ENCODE measurements around the gene ECI1. TPM values are rescaled to one million over a fixed set of nuclear protein-coding genes. Genes with fewer than 3 reads are reported as not detected.

ECI1 gene
- total RNA-seq, 2 experiments from 2014 or later, result 39.7 to 48.3 TPM

DNA sequence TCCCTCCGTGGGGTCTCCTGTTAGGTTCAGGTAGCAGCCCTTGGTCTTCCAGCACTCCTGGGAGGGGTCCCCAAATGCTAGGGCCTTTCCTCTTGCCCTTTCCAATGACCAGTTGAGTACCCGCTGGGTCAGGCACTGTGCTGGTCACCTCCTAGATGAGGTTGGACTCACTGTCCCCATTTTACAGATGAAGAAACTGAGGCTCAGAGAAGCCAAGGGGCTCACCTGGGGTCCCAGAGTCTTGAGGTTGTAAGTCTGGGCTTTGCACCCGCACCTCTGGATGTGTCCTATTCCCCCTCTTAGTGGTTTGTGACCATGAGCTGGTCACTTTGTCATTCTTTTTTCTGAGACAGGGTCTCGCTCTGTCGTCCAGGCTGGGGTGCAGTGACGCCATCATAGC is 53.6 kb downstream of the ECI1 start:
- no peak for DNase-seq
- Mint-ChIP-seq H3K4me1 (ENCODE audit: low read depth) (peaks cover 4% of the 10 kb centered on the region), H3K27me3 (ENCODE audit: low read depth) (peaks cover 26% of the 10 kb centered on the region), H3K9me3 (no peaks in the 10 kb centered on the region), H3K4me3 (peak overlapping the region; percentile 27), H3K27ac (no peak overlapping the region), H3K36me3 (ENCODE audit: low read depth) (no peaks in the 10 kb centered on the region)
- CTCF ChIA-PET, result no interaction called here
- intact Hi-C loops (cut with micrococcal nuclease), result no loop called here

DNA sequence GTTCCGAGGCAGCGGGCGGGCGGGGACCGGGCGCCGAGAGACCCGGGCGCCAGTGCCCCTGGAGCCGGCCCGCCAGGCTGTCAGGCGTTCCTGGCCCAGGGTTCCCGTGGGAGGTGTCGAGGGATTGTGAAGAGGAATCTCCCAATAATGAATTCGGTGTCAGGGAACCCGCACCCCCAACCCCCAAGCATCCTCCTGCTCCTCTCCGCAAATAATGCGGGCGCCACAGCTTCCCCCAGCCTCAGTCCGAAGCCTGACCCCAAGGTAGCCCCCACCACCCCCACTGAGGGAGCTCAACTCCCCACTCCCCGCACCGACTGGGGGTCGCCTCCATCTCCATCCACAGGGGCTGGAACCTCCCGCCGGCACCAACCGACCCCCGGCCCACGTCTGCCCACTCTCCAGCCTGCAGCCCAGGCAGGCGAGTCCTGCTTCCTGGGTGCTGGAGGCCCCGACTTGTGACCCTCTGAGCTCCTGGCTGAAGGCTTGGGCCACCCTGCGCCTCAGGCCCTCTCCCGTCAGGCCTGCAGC is 54.3 kb downstream of the ECI1 start:
- Mint-ChIP-seq H3K9me3 (no peaks in the 10 kb centered on the region), H3K36me3 (ENCODE audit: low read depth) (no peaks in the 10 kb centered on the region), H3K4me3 (peak overlapping the region; percentile 50), H3K27me3 (ENCODE audit: low read depth) (peaks cover 26% of the 10 kb centered on the region), H3K27ac (no peak overlapping the region), H3K4me1 (ENCODE audit: low read depth) (peaks cover 4% of the 10 kb centered on the region)
- CTCF ChIA-PET, result no interaction called here
- DNase-seq, result no peak
- intact Hi-C loops (cut with micrococcal nuclease), result no loop called here

DNA sequence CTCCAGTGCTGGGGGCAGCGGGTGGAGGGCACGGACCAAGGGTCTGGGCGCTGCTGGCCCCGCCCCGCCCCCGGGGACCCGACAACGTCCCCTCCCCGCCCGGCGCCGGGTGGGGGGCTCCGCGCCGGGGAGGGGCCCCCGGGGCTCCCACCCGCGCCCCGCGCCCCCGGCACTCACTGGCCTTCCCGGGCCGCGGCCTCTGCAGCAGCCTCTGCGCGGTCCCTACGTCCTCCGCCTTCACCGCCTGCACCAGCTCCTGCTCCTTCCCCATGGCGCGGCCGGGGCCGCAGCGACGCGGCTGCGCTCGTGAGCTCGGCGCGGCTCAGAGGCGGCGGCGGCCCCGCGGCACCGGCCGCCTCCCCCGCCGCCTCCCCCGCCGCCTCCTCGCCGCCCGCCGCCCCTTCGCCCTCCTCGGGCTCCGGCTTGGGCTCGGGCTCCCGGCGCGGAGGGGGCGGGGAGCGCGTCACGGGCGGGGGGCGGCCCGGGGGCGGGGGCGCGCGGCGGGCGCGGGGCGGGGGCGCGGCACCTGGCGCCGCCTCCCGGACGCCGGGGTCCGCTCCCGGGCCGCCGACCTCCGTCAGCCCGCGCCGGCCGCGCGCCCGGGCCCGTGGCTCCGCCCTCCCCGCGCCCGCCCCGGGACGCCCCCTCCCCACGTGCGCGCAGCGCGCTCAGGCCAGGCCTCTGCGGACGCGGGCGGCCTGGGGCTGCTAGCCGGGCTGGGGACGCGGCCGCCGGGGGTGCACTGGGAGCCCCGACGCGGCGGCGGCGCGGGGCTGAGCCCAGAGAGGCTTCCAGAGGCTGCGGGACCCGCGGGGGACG is 55.0 kb downstream of the ECI1 start, which contains the start of gene CASKIN1:
Gene CASKIN1 (minus strand): TSS at position 444 of the 819 bp plus-strand sequence. CDS start 173 bp downstream, at position 271.
- H3K4me1 Mint-ChIP-seq (ENCODE audit: low read depth), result peaks cover 4% of the 10 kb centered on the region
- DNase-seq, result no peak
- peak within 1 kb of the TSS; percentile 50 for H3K4me3 Mint-ChIP-seq
- H3K27me3 Mint-ChIP-seq (ENCODE audit: low read depth), result peaks cover 26% of the 10 kb centered on the region
- CTCF ChIA-PET, result no interaction called here
- no peaks in the 10 kb centered on the region for H3K36me3 Mint-ChIP-seq (ENCODE audit: low read depth)
- H3K9me3 Mint-ChIP-seq, result no peaks in the 10 kb centered on the region
- H3K27ac Mint-ChIP-seq, result no peak within 1 kb of the TSS
- intact Hi-C loops (cut with micrococcal nuclease), result no loop called here

DNA sequence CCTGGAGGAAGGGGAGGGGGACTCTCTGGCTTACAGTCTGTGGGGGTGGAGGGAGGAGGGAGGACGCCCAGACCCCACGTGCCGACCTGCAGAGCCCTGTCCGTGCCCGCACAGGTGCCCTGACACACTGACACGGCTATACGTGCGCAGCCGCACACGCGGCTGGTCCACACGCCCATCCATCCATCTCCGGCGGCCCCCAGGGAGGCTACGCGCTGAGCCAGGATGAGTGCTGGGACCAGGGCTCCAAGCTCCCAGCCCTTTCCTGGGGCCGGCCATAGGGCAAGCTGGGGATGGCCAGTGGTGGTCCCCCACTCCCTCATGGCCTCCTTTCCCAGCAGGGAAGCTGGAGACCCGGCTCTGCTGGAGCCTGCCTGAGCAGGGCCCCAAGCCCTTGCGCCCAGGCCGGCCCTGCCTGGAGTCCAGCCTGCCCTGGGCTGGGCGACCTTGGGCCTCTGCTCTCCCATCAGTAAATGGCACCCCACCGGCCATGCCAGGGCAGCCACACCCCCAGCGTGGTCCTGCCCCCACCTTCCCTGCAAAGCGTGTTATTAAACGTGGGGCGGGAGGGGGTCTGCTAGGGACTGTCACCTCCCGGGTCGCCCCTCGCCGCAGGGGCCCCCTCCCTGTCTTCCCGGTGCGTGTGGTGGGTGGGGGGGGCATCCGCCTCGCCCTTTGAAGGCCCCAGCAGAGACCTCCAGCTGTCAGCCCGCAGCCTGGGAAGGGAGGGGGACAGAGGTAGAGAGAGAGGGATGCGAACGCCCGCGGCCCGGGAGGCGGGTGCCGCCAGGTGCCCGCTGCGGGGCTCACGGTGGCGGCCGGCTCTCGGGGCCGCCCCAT is 55.8 kb downstream of the ECI1 start:
- intact Hi-C loops (cut with micrococcal nuclease), result loop anchor here (1.0 to 2.0 kb wide), 3 partner anchors 56 to 306 kb away; partner anchors contain the start of gene ECI1
- peak overlapping the region; percentile 21 for H3K4me3 Mint-ChIP-seq

DNA sequence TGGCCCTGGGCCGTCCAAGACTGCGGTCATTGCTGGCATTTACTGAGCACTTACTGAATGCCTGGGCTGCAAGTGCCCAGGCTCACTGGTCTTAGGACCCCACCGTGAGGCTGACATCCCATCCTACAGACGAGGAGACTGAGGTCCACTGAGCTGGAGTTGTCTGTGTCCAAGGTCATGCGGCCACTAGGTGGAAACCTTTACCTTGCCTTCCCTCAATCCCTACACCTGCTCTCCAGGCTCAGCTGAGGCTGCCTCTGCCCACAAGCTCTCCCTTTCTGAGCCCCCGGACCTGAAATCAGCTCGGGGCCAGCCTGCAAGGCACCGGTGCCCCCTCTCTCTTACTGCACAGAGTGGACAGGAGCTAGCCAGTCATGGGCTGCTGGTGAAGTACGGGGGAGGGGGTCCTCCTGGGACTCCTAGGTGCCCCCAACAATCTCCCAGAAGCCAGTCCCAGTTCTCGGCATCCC is 56.5 kb downstream of the ECI1 start:
- intact Hi-C loops (cut with micrococcal nuclease), result loop anchor here (1.0 to 2.0 kb wide), 3 partner anchors 56 to 306 kb away; partner anchors contain the start of gene ECI1
- H3K27ac Mint-ChIP-seq, result no peak overlapping the region
- H3K27me3 Mint-ChIP-seq (ENCODE audit: low read depth), result peaks cover 26% of the 10 kb centered on the region
- H3K36me3 Mint-ChIP-seq (ENCODE audit: low read depth), result no peaks in the 10 kb centered on the region
- no peak overlapping the region for H3K4me3 Mint-ChIP-seq
- H3K9me3 Mint-ChIP-seq, result no peaks in the 10 kb centered on the region
- DNase-seq, result peak; percentile 71
- peaks cover 4% of the 10 kb centered on the region for H3K4me1 Mint-ChIP-seq (ENCODE audit: low read depth)
- CTCF ChIA-PET, result interaction anchor here (0.6 to 2.0 kb wide), 15 partner anchors 9 to 581 kb away, joined by 3 to 10 read pairs (median 4); partner anchors contain the start of genes ECI1, MLST8 and PGP

More for the DNA sequence above, 55.8 kb downstream of the ECI1 start:
- H3K27me3 Mint-ChIP-seq (ENCODE audit: low read depth), result peaks cover 26% of the 10 kb centered on the region
- H3K9me3 Mint-ChIP-seq, result no peaks in the 10 kb centered on the region
- CTCF ChIA-PET, result interaction anchor here (0.6 to 2.0 kb wide), 11 partner anchors 8 to 581 kb away, joined by 3 to 10 read pairs (median 4); partner anchors contain the start of genes ECI1, MLST8 and PGP
- H3K4me1 Mint-ChIP-seq (ENCODE audit: low read depth), result peaks cover 4% of the 10 kb centered on the region
- DNase-seq, result no peak
- H3K27ac Mint-ChIP-seq, result no peak overlapping the region
- H3K36me3 Mint-ChIP-seq (ENCODE audit: low read depth), result no peaks in the 10 kb centered on the region

DNA sequence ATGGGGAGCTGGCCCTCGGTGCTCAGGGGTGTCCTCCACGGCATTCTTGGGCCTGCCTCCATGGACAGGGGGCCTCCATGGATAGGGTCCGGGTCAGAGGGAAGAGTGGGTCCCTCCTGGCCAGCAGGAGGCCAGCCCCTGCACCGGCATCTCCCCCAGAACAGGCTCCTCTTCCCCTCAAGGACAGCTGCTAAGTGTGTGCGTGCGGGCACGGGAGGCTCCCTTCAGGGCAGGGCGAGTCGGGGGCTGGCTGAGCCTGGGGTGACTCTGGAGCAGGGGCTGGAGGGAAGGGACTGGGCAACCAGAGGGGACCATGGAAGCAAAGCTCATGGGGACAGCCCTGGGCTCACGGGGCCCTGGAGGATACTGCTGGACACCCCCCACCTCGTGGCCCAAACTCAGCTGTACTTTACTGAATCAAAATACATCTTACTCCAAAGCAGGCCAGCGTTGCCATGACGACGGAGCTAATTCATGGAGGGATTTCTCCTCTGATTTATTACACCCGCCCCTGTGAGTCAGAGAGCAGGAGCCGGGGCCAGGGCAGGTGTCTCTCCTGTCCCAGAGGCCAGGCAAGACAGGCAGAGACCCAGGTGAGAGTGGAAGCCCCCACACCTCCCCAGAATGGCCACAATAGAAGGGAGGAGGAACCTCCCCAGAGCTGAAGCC is 57.1 kb downstream of the ECI1 start:
- DNase-seq, result no peak
- Mint-ChIP-seq H3K4me3 (no peak overlapping the region), H3K27ac (no peak overlapping the region), H3K36me3 (ENCODE audit: low read depth) (no peaks in the 10 kb centered on the region), H3K27me3 (ENCODE audit: low read depth) (peaks cover 26% of the 10 kb centered on the region), H3K9me3 (no peaks in the 10 kb centered on the region), H3K4me1 (ENCODE audit: low read depth) (peaks cover 4% of the 10 kb centered on the region)
- CTCF ChIA-PET, result interaction anchor here (0.6 to 2.0 kb wide), 13 partner anchors 9 to 536 kb away, joined by 3 to 10 read pairs (median 5); partner anchors contain the start of genes ECI1, MLST8 and PGP
- intact Hi-C loops (cut with micrococcal nuclease), result loop anchor here (2.0 kb wide), 1 partner anchor 293 kb away; no protein-coding TSS in a partner anchor

DNA sequence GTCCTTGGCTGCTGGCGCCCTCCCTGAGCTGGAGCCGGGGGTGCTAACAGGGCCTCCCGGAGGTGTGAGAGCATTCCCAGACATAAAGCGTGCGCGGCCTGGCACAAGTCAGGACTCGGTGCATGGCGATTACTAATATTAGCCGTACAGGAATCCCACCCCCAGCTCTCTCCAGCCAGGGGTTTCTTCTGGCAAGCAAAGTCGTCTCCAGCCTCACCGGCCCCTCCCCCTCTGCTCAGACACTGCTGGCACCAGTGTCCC is 60.0 kb downstream of the ECI1 start:
- DNase-seq, result no peak
- no peak overlapping the region for H3K27ac Mint-ChIP-seq
- CTCF ChIA-PET, result no interaction called here
- intact Hi-C loops (cut with micrococcal nuclease), result no loop called here
- no peaks in the 10 kb centered on the region for H3K36me3 Mint-ChIP-seq (ENCODE audit: low read depth)
- H3K4me3 Mint-ChIP-seq, result no peak overlapping the region
- H3K27me3 Mint-ChIP-seq (ENCODE audit: low read depth), result peaks cover 8% of the 10 kb centered on the region
- peaks cover 4% of the 10 kb centered on the region for H3K4me1 Mint-ChIP-seq (ENCODE audit: low read depth)
- no peaks in the 10 kb centered on the region for H3K9me3 Mint-ChIP-seq

DNA sequence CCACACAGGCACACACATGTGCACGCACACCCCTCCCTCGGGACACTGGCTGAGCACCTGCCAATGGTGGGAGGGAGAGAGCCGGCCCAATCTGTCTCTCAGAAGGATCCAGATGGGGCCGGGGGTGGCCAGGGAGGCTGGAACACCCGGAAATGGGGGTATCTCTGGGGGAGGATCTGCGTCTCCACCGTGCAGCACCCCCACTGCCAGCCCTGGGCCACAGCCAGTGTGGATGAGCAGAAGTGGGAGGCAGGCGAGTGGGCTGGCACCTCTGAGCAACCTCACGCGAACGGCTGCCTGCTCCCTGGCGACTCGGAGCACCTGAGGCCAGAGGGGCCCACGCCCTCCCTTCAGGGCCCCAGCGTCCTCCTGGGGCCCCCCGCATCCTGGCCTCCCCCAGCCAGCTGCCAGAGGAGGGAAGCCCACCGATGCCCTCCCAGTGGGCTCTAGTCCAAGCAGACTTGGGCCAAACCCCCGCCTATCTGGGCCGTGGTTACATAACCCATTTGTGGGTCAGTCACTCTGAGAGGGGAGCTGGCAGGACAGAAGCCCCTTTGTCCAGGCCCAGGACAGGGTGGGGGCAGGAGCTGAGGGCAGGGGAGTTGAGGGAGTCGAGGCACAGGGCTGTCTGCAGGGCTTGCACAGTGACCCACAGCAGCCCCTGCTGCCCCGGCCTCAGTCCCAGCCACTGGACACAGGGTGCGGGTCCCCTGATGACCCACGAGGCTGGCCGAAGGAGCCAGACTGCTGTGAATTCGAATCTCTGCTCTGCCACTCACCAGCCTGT is 60.5 kb downstream of the ECI1 start:
- intact Hi-C loops (cut with micrococcal nuclease), result no loop called here
- Mint-ChIP-seq H3K4me3 (no peak overlapping the region), H3K36me3 (ENCODE audit: low read depth) (no peaks in the 10 kb centered on the region), H3K27me3 (ENCODE audit: low read depth) (peaks cover 8% of the 10 kb centered on the region), H3K4me1 (ENCODE audit: low read depth) (peaks cover 4% of the 10 kb centered on the region), H3K27ac (no peak overlapping the region), H3K9me3 (no peaks in the 10 kb centered on the region)
- CTCF ChIA-PET, result no interaction called here
- no peak for DNase-seq

DNA sequence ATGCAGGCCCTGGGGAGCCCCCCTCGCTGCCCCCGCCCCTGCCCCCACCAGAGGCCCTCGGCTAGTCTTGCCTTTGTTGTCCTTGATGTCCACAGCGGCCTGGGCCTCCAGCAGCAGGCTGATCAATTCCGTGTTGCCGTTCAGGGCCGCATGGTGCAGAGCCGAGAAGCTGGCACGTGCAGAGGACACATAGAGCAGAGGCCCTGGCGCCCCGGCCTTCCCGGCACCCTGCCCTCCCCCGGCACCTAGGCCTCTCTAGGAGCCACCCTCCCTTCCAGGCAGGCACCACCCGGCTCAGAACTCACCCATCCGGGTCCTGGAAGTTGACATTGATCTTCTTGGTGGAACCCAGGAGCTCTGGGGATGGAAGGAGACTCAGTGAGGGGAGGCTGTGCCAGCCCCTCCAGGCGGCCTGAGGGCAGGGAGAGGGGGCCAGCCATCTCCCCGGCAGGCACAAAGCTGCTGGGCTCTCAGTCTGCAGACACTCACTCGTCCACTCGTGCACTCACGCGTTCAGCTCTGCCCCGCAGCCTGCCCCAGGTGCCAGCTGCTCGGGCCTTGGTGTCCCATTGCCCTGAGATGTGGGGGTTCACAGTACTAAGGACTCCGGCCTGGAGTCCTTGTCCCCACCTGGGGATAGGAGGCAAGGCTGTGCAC is 61.3 kb downstream of the ECI1 start:
- no peaks in the 10 kb centered on the region for H3K9me3 Mint-ChIP-seq
- no peak overlapping the region for H3K27ac Mint-ChIP-seq
- peaks cover 2% of the 10 kb centered on the region for H3K4me1 Mint-ChIP-seq (ENCODE audit: low read depth)
- H3K27me3 Mint-ChIP-seq (ENCODE audit: low read depth), result peaks cover 7% of the 10 kb centered on the region
- H3K4me3 Mint-ChIP-seq, result no peak overlapping the region
- no peaks in the 10 kb centered on the region for H3K36me3 Mint-ChIP-seq (ENCODE audit: low read depth)
- CTCF ChIA-PET, result no interaction called here
- intact Hi-C loops (cut with micrococcal nuclease), result no loop called here
- no peak for DNase-seq
